ENCODE data around the gene TLCD4. TPM values are rescaled to one million over a fixed set of nuclear protein-coding genes. Genes with fewer than 3 reads are reported as not detected.

TLCD4 gene
- total RNA-seq, 1 experiment from 2014 or later, result 12.1 TPM

- ATAC-seq (no peak), DNase-seq (ENCODE audit: low read depth, low spot score) (no peak)
- H3K27ac ChIP-seq (ENCODE audit: low read depth, low read length), result no peak overlapping the region
- H3K4me2 ChIP-seq (ENCODE audit: low read length), result no peak overlapping the region
- no peaks in the 10 kb centered on the region for H3K4me1 ChIP-seq (ENCODE audit: control insufficient read depth in 1 of 2, insufficient read depth in 2 of 2, low read length in 2 of 2)
- H3K4me3 ChIP-seq (replicated peaks in 1 of 2; ENCODE audit: low read depth in 1 of 2, low read length in 2 of 2), result no peak overlapping the region
- no peak overlapping the region for H2AFZ ChIP-seq (ENCODE audit: low read depth, low read length, poor library complexity, severe bottlenecking)
- H3K79me2 ChIP-seq (ENCODE audit: insufficient read depth, low read length), result no peaks in the 10 kb centered on the region
- TF ChIP-seq EZH2 (IDR thresholded peaks at IDR 0.05) (no peak), ZFX (IDR thresholded peaks at IDR 0.05) (no peak), CBX3 (IDR thresholded peaks at IDR 0.05; ENCODE audit: low read depth) (no peak), JUND (IDR thresholded peaks at IDR 0.05) (no peak), MAX (IDR thresholded peaks at IDR 0.05) (no peak), ATF3 (IDR thresholded peaks at IDR 0.05) (no peak), TCF7L2 (IDR thresholded peaks at IDR 0.05; ENCODE audit: borderline replicate concordance, extremely low read depth, insufficient read depth, insufficient read length) (no peak), SRF (IDR thresholded peaks at IDR 0.05; ENCODE audit: low read depth) (no peak), EZH2phosphoT487 (IDR thresholded peaks at IDR 0.05; ENCODE audit: borderline replicate concordance) (no peak)
- no peaks in the 10 kb centered on the region for H4K20me1 ChIP-seq (ENCODE audit: insufficient read depth)
- no peaks in the 10 kb centered on the region for H3K9me3 ChIP-seq (ENCODE audit: control insufficient read depth in 1 of 2, insufficient read depth in 1 of 2, low read depth in 1 of 2, low read length in 2 of 2)
- ChIA-PET CTCF (interaction anchor here (3.0 kb wide), 1 partner anchor 10 kb away, joined by 9 read pairs; no protein-coding TSS in a partner anchor), POLR2A (no interaction called here), RAD21 (ENCODE audit: low non-redundant PET in 1 of 2, low total read pairs in 2 of 2, uncharacterized antibody in 2 of 2, unreplicated experiment in 2 of 2) (no interaction called here)
- no peak overlapping the region for H3K9ac ChIP-seq (ENCODE audit: low read length)
- peaks cover 2% of the 10 kb centered on the region; the same call in 1 of the 2 replicates for H3K9me2 ChIP-seq (ENCODE audit: insufficient read depth)
- no peaks in the 10 kb centered on the region for H3K27me3 ChIP-seq (ENCODE audit: insufficient read depth, low read length)
- no peaks in the 10 kb centered on the region for H3K36me3 ChIP-seq (ENCODE audit: control insufficient read depth in 1 of 2, insufficient read depth in 2 of 2, low read length in 2 of 2)
- intact Hi-C loops (cut with micrococcal nuclease), result no loop called here
- BruUV-seq (replicated peaks), result no TSS peak
Measured at GRCh38 chr1:95094923-95095322, 22.2 kb upstream of the TLCD4 start.

GRCh38 chr1:95095833-95096217 lies 21.3 kb upstream of the TLCD4 start:
- POLR2A ChIA-PET, result no interaction called here
- TF ChIP-seq ATF3 (IDR thresholded peaks at IDR 0.05), result no peak
- no peak for TF ChIP-seq CBX3 (IDR thresholded peaks at IDR 0.05; ENCODE audit: low read depth)
- no peak for TF ChIP-seq EGR1 (IDR thresholded peaks at IDR 0.05; ENCODE audit: low read depth)
- TF ChIP-seq POLR2A (IDR thresholded peaks at IDR 0.05; ENCODE audit: borderline replicate concordance, extremely low read depth, insufficient read depth, insufficient read length), result no peak
- no peak for TF ChIP-seq SRF (IDR thresholded peaks at IDR 0.05; ENCODE audit: low read depth)
- no peak for TF ChIP-seq SIN3A (IDR thresholded peaks at IDR 0.05; ENCODE audit: low read depth)
- TF ChIP-seq RAD21 (IDR thresholded peaks at IDR 0.05; ENCODE audit: low read depth), result no peak
- no peak for TF ChIP-seq FOSL1 (IDR thresholded peaks at IDR 0.05; ENCODE audit: low read depth)
- TF ChIP-seq POLR2AphosphoS5 (IDR thresholded peaks at IDR 0.05; ENCODE audit: low read depth, low read length), result no peak
- H3K9me3 ChIP-seq (ENCODE audit: control insufficient read depth in 1 of 2, insufficient read depth in 1 of 2, low read depth in 1 of 2, low read length in 2 of 2), result no peaks in the 10 kb centered on the region
- no peak overlapping the region for H3K9ac ChIP-seq (ENCODE audit: low read length)
- no peaks in the 10 kb centered on the region for H3K27me3 ChIP-seq (ENCODE audit: insufficient read depth, low read length)
- no peak for ATAC-seq
- no peak for DNase-seq (ENCODE audit: low read depth, low spot score)
- H3K36me3 ChIP-seq (ENCODE audit: control insufficient read depth in 1 of 2, insufficient read depth in 2 of 2, low read length in 2 of 2), result no peaks in the 10 kb centered on the region
- H3K27ac ChIP-seq (ENCODE audit: low read depth, low read length), result no peak overlapping the region
- intact Hi-C loops (cut with micrococcal nuclease), result no loop called here
- no peak overlapping the region for H3K4me2 ChIP-seq (ENCODE audit: low read length)
- no peaks in the 10 kb centered on the region for H3K79me2 ChIP-seq (ENCODE audit: insufficient read depth, low read length)
- H3K4me3 ChIP-seq (replicated peaks in 1 of 2; ENCODE audit: low read depth in 1 of 2, low read length in 2 of 2), result no peak overlapping the region
- CTCF ChIA-PET, result no interaction called here
- H2AFZ ChIP-seq (ENCODE audit: low read depth, low read length, poor library complexity, severe bottlenecking), result no peak overlapping the region
- no peaks in the 10 kb centered on the region for H3K4me1 ChIP-seq (ENCODE audit: control insufficient read depth in 1 of 2, insufficient read depth in 2 of 2, low read length in 2 of 2)
- H4K20me1 ChIP-seq (ENCODE audit: insufficient read depth), result no peaks in the 10 kb centered on the region
- BruUV-seq (replicated peaks), result no TSS peak
- H3K9me2 ChIP-seq (ENCODE audit: insufficient read depth), result peaks cover 2% of the 10 kb centered on the region; the same call in 1 of the 2 replicates
- RAD21 ChIA-PET (ENCODE audit: low non-redundant PET in 1 of 2, low total read pairs in 2 of 2, uncharacterized antibody in 2 of 2, unreplicated experiment in 2 of 2), result no interaction called here
